Ureter (tissue), 1 donor: ENCODE results near the gene GNPAT. TPM values are rescaled to one million over a fixed set of nuclear protein-coding genes. Genes with fewer than 3 reads are reported as not detected.
A peak's percentile ranks its signal among the peaks of the same experiment; 100 is the strongest.

Experiments used
- DNase-seq: peaks from one replicate; pipeline ENCODE4 v3.0.0-alpha.2; 2020; ENCODE audit warnings: low spot score
- total RNA-seq: library from RNA; stranded (reverse); gene quantifications from one replicate; pipeline ENCODE4 v1.2.4, GENCODE V29; 2023
- donor health status: DM: yes; HTN: yes; CAD: no.

Gene GNPAT
- total RNA-seq, 1 donor from 2014 or later = 28.5 TPM

GRCh38 chr1:231242516-231243198 lies 1.6 kb downstream of the GNPAT start:
- DNase-seq = no peak

GRCh38 chr1:231248778-231249177 lies 7.8 kb downstream of the GNPAT start:
- DNase-seq = no peak

DNA sequence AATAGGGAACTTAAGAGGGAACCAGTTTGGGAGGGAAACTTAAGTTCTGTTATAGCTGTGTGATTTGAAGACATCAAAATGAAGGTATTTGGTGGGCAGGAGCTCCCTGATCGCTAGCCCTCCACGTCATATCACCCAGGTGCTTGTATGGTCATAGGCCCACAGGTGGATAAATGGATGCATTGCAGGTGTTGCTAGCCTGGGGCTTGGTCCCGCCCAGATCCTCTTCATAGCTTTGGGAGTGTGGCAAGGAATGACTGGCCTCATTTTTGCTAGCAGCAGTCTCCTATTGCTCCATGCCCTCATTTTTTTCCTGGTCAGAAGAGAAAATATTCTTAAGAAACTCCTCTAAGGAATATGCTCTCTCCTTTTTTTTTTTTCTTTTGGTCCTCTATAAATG lies 11.3 kb downstream of the GNPAT start:
- DNase-seq = no peak

DNA sequence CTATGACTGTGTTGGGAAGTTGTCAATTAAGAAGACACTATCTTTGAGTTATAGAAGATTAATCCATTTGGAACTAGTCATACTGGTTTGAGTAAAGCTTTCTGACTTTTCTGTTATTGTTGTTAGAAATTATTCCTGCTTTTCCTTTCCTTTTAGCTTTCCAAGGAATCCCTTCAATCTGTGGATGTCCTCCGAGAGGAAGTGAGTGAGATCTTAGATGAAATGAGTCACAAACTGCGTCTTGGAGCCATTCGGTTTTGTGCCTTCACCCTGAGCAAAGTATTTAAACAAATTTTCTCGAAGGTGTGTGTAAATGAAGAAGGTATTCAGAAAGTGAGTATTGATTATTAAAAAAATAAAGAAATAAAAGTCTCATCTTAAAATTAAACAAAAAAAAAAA lies 19.3 kb downstream of the GNPAT start:
- no peak for DNase-seq

DNA sequence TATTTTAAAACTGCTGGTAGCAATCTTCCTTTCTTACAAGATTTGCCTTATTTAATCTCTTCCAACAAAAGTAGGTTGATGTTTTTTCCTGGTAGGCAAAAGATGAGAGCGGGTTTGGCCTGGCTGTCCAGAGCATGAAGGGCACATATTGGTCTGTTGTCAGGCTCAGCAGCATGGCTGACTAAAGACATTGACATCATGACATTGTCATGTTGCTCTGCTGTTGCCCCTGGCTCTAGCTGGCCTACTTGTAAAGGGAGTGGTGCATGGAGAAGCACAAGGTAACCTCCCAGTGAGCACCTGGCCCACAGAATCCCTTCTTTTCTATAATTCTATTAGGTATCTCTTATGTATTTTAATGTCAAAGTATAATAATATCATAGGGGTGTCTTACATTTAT lies 23.6 kb downstream of the GNPAT start:
- no peak for DNase-seq

DNA sequence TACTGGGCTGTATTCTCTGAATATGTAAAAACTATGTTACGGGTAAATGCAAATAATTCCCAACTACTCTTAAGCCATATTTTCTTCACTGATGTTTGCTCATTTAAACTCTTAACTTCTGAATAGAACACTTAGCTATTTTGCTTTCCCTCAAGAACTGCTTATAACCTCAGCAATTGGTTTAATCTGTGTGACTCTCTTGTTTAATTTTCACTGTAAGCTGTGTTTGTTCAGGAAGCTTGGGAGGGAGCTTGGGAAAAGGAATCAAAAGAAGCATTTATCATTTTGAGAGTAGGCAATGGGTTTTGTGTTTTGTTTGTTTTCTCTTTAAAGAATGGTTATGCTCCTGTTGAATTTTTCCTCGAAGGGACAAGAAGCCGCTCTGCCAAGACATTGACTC lies 24.4 kb downstream of the GNPAT start:
- no peak for DNase-seq

GRCh38 chr1:231266811-231267322 lies 25.9 kb downstream of the GNPAT start:
- DNase-seq = no peak

DNA sequence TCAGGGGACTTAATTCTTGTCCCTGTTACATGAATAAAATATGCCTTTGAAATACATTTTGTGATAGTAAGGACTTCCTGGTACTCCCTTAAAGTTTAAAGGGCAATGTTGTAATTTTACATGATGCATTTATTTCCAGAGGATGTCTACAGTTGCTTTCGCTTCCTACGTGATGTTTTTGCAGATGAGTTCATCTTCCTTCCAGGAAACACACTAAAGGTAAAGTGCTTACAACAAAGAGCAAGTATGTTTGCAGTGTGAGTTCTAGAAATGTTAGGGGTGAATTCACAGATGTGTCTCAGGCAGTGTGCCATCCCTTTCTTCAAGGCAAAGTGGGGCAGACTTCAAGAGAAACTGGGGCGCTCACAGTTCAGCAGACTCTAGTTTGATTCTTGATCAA lies 31.2 kb downstream of the GNPAT start:
- DNase-seq = no peak

DNA sequence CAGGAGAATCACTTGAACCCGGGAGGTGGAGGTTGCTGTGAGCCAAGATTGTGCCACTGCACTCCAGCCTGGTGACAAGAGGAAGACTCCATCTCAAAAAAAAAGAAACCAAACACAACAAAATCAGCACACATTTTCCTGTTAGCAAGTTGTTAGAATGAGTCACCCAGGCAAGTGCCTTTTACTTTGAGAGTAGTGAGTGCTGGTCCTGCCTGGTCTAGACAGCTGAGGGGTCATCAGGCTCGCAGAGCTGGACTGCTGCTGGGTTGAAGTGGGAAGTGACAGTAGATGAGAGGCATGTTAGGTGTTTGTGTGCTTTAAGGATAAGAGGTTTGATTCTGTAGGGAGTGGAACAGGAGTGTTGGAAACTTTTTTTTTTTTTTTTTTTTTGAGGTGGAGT lies 31.9 kb downstream of the GNPAT start:
- no peak for DNase-seq

DNA sequence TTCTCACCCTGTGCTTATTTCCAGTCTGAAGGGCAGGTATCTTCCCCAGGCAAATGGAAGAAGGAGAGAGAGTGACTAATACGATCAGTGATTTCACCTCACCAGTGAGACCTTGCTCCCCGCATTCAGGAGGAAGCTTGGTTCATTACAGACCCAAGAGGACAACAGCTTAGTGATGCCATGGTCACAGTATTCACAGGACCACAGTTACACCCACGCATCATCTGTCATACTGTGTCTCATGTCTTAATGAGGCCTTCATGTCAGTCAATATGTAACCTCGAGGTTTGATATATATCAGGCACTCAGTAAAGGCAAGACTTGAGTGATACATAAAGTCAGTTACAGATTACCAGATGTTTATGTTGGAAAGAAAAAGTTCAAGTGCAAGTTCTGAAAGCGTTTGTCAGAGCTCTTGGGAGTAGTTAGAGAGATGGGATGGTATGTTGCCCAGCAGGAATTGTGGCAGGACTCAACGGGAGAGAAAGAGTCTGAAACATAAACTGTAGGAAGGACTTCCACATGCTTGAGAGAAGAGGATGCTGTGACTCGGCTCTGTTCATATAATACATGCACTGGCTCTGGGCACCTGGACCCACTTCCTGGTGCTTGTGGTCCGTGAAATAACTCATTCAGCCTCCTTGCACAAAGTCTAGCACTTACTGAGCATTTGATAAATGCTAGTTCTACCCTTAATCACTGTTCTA lies 33.3 kb downstream of the GNPAT start:
- DNase-seq = no peak

DNA sequence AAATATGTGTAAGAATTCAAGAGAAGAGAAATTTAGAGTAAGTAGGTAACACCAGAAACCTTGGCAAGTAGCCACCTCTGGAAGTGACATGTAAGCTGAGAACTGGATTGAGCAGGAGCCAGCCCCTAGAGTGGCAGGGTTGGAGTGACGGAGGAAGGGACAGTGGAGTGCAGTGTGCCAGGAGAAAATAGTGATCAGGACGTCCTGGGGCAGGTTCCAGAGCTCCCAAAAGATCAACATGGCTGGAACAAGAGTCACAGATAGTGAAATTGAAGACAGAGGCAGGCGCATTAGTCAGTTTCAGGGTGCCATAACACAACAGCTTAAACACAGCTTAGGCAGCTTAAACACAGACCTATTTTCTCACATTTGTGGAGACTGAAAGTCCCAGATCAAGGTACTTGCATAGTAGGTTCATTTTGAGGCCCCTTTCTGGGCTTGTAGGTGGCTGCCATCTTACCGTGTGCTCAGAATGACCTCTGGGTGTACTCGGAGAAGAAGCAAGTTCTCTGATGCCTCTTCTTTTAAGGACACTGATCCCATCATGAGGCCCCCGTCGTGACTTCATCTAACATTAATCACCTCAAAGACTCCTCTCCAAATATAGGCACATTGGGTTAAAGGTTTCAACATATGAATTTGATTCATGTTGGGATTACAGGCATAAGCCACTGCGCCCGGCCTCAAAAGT lies 37.2 kb downstream of the GNPAT start:
- no peak for DNase-seq

DNA sequence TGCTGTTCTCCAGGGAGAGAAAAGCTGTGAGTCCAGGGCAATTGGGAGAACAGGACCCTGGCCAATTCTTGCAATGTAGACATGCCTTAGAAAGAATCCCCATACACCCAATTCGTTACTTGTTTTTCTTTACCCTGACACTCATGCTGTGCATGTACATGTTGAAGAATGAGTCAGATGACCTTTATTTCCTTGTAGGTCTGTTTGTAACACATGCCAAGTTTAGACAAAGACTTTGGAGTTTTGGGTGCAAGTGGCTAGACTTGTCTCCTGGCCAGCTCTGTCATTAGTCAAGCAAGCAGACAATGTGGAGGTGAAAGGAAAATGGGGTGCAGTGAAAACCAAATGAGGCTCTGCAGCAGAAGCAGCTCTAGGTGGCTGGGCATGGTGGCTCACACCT lies 38.1 kb downstream of the GNPAT start:
- DNase-seq = no peak

- DNase-seq = no peak
Measured at GRCh38 chr1:231279683-231280082, 38.7 kb downstream of the GNPAT start.

- DNase-seq = no peak
Measured at GRCh38 chr1:231284441-231284840, 43.4 kb downstream of the GNPAT start.

DNA sequence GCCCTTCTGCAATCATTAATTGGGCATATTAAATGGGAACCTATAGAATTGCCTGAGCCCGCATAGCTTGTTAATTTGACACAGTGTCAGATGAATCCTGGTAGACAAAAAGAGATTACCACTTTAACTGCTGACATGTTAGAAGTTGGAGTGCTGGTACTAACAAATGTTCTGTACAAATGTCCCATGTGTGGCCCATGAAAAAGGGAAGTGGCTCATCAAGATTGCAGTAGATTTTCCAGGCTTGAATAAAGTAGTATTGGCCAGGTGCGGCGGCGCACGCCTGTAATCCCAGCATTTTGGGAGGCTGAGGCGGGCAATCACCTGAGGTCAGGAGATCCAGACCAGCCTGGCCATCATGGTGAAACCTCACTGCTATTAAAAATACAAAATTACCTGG lies 45.6 kb downstream of the GNPAT start:
- DNase-seq = no peak

DNA sequence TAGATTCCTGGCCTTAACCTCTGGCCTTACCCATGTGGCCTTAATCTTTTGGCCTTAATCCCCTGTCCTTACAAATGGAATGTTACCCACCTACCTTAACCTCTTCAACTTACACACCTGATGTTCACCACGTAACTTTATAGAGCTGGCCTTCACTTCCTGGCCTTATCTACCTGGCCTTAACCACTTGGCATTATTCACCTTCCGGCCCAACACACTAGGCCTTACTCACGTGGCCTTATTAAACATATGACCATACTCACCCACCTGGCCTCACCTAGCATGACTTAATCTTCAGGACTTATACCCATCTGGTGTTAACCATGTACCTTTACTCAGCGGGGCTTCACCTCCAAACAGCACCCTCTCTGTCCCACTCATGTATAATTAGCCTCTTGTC lies 54.9 kb downstream of the GNPAT start:
- DNase-seq = no peak

DNA sequence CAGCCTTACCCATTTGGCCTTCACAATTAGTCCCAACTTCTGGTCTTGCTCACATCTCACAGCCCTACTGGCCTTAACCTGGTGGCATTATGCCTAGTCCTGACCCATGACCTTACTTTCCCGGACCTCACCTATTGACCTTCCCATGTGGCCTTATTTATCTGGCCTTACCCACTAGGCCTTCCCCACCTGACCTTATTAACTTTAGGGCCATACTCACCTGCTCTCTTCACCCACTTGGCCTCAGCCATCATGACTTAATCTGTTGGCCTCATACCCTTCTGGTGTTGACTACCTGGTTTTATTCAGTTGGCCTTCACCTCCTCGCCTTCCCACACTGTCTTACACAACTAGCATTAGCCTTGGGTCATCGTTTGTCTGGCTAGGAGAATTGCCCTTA lies 61.0 kb downstream of the GNPAT start:
- no peak for DNase-seq

- peak; percentile 10 for DNase-seq
Measured at GRCh38 chr1:231310391-231310934, 69.5 kb downstream of the GNPAT start.

GRCh38 chr1:231311720-231312431 lies 70.9 kb downstream of the GNPAT start:
- peak; percentile 12 for DNase-seq

- peak; percentile 32 for DNase-seq
Measured at GRCh38 chr1:231312432-231312788, 71.4 kb downstream of the GNPAT start.

DNA sequence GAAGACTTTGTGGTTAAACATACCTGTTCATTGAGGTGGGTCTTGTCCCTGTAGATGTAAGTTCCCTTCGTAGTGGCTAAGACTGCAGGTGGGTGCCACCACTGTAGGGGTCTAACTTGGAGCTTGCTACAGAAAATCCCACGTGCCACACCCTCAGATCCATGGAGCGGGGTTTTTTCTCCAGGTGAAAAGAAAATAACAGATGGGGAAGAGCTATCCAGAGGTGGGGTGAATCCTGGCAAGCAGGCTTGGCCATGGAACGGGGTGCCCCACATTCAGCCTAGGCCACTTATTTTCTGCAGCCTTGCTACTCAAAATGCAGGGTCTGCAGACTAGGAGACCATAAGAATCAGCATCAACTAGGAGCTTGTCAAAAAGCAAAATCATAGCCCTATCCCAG lies 72.6 kb downstream of the GNPAT start:
- peak; percentile 18 for DNase-seq

DNA sequence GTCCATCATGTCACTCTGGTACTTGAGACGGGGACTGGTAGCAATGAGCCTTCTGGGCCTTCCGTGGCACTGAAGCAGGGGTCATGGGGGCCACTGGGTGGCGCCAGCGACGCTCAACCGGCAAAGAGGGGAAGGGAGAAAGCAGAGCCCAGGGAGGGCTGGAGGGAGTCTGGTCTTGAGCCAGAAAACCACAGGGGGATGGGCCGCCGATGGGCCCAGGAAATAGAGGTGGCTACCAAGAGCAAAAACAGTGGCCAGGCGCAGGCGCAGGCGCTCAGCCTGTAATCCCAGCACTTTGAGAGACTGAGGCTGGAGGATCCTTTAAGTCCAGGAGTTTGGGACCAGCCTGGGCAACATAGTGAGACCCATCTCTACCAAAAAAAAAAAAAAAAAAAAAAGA lies 74.9 kb downstream of the GNPAT start:
- peak; percentile 37 for DNase-seq
